Skeletal muscle satellite cell (primary cell): ENCODE measurements around the gene CD96.
"Not testable (repeated sequence)": the region's sequence is repeated elsewhere in the genome, so short reads cannot be mapped to it uniquely, and the experiment has no call there.

Experiments used
- H3K27me3 ChIP-seq: 2 replicates; pipeline ENCODE4 v1.7.0; 2013; ENCODE audit warnings: low read length; ENCODE audit not compliant: control insufficient read depth, insufficient read depth
- H3K36me3 ChIP-seq: 2 replicates; pipeline ENCODE4 v1.7.0; 2013; ENCODE audit warnings: mild to moderate bottlenecking, control low read depth, low read length; ENCODE audit not compliant: insufficient read depth
- H3K4me1 ChIP-seq: 2 replicates; pipeline ENCODE4 v1.7.0; 2013; ENCODE audit warnings: low read length; ENCODE audit not compliant: control insufficient read depth, insufficient read depth
- H3K4me2 ChIP-seq: 2 replicates; pipeline ENCODE4 v1.7.0; 2013; ENCODE audit warnings: mild to moderate bottlenecking, low read length
- H3K4me3 ChIP-seq: 2 replicates; pipeline ENCODE4 v1.7.0; 2013; ENCODE audit warnings: low read length
- H3K9ac ChIP-seq: 2 replicates; pipeline ENCODE4 v1.7.0; 2013; ENCODE audit warnings: mild to moderate bottlenecking, low read depth, low read length, moderate library complexity
- H3K9me3 ChIP-seq: replicated peaks from 2 replicates; pipeline ENCODE4 v1.7.0; 2013; ENCODE audit warnings: mild to moderate bottlenecking, control low read depth, low read length

Gene CD96

DNA sequence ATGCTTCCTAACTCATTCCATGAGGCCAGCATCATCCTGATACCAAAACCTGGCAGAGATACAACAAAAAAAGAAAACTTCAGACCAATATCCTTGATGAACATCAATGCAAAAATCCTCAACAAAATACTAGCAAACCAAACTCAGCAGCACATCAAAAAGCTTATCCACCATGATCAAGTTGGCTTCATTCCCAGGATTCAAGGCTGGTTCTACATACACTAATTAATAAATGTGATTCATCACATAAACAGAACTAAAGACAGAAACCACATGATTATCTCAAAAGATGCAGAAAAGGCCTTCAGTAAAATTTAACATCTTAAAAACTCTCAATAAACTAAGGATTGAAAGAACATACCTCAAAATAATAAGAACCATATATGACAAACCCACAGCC, 88.6 kb downstream of the CD96 start:
- H3K27me3 ChIP-seq, H3K4me3 ChIP-seq, H3K9ac ChIP-seq, H3K9me3 ChIP-seq, H3K4me2 ChIP-seq, H3K36me3 ChIP-seq, H3K4me1 ChIP-seq: not testable (repeated sequence)

DNA sequence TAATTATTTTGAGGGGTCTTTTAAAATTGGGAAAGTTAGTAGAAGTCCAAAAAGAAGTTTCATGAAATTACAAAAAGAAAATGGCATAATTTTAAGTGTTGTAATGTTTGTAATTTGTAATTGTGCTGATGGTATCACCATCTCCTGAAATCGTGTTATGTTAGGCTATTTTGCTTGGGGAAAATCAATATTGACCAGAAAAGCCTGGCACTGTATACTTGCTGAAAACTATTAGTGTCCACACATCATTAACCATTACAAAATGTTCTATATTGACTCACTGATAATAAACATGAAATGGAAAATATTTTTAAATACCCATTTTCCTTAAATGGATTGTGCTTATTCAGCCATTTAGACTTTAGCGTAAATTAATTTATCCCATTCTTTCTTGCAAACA, 93.4 kb downstream of the CD96 start:
- Histone ChIP-seq H3K4me3 (no peak overlapping the region), H3K9me3 (no peaks in the 10 kb centered on the region), H3K4me1 (no peaks in the 10 kb centered on the region), H3K4me2 (no peak overlapping the region), H3K36me3 (no peaks in the 10 kb centered on the region), H3K27me3 (no peaks in the 10 kb centered on the region), H3K9ac (no peak overlapping the region)

DNA sequence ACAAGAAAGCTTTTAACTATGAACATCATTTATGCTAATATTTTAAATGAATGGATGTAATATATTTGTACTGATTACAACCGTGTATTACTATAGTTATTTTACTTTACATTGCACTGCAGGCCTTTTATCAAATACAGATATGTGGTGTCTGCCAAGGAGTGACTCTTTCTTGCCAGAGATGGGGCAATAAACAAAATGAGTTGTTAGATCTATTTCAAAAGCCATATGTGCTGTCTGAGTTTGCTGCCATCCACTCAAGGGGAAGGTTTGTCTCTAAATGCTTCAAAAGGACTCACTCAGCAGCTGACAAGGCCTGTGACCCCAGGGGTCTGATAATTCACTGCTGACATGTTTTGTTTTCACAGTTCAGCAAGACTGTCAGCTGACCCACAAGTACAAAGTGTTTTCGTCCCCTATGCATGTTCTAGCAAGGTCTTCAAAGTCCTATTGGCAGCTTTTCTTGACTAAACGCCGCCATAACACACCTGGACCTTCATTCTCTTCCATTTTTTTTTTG, 94.4 kb downstream of the CD96 start:
- Histone ChIP-seq H3K4me2 (no peak overlapping the region), H3K9ac (no peak overlapping the region), H3K4me3 (no peak overlapping the region), H3K9me3 (no peaks in the 10 kb centered on the region), H3K36me3 (no peaks in the 10 kb centered on the region), H3K27me3 (no peaks in the 10 kb centered on the region), H3K4me1 (no peaks in the 10 kb centered on the region)

DNA sequence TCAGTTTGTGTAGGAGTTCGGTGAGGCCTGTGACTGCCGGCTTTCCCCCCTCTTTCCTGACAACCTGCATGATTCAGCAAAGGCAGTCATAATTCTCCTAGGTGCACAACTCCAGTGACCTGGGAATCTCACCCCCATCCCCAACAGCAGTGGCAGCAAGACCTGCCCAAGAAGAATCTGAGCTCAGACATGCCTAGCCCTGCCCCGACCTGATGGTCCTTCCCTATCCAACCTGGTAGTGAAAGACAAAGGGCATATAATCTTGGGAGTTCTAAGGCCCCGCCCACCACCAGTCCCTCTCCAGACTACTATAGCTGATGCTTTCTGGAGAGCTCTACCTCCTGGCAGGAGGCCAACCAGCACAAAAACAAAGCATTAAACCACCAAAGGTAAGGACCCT, 97.3 kb downstream of the CD96 start:
- Histone ChIP-seq H3K36me3 (no peaks in the 10 kb centered on the region), H3K4me3 (no peak overlapping the region), H3K9me3 (peaks cover 4% of the 10 kb centered on the region), H3K27me3 (no peaks in the 10 kb centered on the region), H3K4me1 (no peaks in the 10 kb centered on the region), H3K4me2 (no peak overlapping the region), H3K9ac (no peak overlapping the region)

DNA sequence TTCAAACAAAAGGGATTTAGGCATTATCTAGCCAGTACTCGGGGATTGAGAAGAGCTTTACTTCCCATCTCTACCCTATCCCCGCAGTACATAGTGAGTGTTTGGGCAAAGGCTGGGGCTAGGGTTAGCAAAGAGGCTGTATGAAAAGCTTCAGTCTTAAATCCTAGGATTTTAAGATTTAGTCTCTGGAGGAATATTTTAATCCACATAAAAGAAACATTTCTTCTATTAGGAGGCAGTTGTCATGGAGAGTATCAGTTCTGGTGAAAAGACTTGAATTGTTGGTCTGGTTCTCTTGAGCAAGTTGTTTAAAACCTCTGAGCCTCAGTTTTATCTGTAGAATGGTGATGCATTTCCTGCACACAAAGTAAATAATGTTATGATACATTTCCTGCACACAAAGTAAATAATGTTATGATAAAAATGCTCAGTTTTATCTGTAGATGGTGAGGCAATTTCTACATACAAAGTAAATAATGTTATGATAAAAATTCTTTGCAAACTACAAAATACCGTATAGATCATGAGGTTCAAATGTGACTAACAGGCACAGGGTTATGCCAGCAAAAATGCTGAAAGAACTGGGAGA, 107.1 kb downstream of the CD96 start:
- no peak overlapping the region for H3K4me2 ChIP-seq
- peaks cover 7% of the 10 kb centered on the region for H3K4me1 ChIP-seq
- H3K36me3 ChIP-seq = no peaks in the 10 kb centered on the region
- H3K9me3 ChIP-seq = no peaks in the 10 kb centered on the region
- H3K4me3 ChIP-seq = no peak overlapping the region
- no peak overlapping the region for H3K9ac ChIP-seq
- peaks cover 3% of the 10 kb centered on the region for H3K27me3 ChIP-seq

DNA sequence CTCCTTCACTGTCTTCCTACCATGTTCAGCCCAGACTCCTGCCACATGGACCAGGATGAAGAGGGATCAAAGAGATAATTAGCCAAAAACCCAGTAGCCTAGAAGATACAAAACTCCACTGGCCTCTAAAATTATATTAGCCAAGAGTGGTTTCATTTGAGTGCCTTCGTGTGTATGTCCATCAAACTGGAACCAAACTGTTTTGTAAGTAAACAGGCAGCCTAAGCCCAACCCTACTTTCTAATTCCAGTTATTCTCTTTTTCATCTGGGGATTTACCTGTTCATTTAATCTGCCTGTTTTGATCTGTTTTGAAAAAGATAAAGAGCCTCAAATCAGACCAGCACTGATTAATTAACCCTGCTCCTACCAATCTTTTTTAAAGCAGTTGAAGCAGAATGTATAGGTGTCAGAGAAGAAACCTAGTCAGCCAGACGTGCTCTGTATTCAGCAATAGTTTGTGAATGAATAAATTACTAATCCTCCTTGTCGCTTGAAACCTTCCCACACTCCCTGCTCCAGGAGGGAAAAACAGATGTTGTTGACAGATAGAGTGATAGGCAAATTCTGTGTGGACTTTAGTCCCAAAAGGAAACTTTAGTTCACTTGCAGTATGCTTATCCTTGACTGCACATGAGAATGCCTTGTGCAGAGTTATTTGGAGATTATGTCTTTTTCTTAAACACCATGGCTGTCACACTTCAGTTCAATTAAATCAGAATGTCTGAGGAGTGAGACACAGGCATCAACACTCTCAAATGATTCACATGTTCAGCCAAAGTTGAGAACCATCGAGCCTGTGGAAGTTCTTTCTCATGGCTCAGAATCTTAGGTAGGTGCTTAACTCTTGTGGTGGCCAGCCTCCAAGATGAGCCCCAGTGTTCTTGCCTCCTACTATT, 108.6 kb downstream of the CD96 start:
- H3K9me3 ChIP-seq = no peaks in the 10 kb centered on the region
- H3K9ac ChIP-seq = no peak overlapping the region
- H3K27me3 ChIP-seq = peaks cover 3% of the 10 kb centered on the region
- H3K4me3 ChIP-seq = no peak overlapping the region
- H3K4me1 ChIP-seq = peaks cover 7% of the 10 kb centered on the region
- H3K36me3 ChIP-seq = no peaks in the 10 kb centered on the region
- no peak overlapping the region for H3K4me2 ChIP-seq

DNA sequence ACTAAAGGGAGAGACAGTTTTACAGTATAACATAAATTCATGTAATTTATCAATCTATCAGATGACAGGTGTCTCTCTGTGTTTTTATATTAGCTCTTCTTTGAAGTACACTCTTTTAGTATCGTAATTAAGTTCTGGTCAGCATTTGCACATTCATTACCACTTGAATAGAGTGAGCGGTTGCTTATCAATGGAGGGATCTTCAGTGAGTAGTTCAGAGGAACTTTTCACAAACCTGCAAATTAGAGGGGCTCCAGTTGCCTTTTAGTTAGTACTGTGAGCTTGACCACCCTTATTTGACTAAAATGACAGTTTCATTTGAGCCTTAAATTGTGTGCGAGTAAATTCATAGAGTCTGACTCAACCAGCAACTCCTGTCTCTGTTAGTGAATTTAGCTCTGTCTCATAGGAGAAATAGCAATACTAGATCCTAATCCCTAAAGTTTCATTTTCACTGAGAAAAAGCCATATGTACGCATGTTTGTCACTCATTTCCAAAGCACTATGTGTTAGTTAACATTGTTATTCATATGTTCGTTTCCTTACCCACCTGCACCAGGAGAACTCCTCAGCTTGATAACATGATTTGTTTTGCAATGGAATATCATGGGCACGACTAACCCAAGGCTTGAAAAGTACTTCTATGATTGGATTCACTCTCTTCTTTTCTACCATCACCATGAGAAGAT, 110.6 kb downstream of the CD96 start:
- Histone ChIP-seq H3K27me3 (peaks cover 5% of the 10 kb centered on the region), H3K4me2 (no peak overlapping the region), H3K4me1 (peaks cover 7% of the 10 kb centered on the region), H3K9ac (no peak overlapping the region), H3K4me3 (no peak overlapping the region), H3K36me3 (no peaks in the 10 kb centered on the region), H3K9me3 (no peaks in the 10 kb centered on the region)

DNA sequence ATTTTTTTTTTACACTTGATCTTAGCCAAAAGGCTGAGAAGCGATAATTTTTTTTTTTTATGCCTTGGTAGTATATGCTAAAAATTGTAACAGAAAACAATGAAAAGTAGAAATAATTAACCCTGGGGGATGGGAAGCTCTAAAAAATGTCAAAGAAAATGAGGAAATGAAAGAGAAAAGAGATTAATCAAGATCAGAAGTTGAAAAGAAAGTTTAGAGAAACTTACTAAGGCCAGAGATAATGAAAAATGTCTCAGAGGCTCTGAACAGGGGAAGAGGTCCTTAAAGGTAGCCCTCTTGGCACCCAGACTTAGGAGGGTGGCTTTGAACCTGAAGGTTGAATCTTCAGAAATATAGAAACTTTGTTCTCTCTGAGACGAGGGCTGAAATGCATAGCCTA, 111.8 kb downstream of the CD96 start:
- Histone ChIP-seq H3K4me1 (peaks cover 7% of the 10 kb centered on the region), H3K27me3 (peaks cover 9% of the 10 kb centered on the region), H3K9ac (no peak overlapping the region), H3K9me3 (no peaks in the 10 kb centered on the region), H3K36me3 (no peaks in the 10 kb centered on the region), H3K4me3 (no peak overlapping the region), H3K4me2 (no peak overlapping the region)

DNA sequence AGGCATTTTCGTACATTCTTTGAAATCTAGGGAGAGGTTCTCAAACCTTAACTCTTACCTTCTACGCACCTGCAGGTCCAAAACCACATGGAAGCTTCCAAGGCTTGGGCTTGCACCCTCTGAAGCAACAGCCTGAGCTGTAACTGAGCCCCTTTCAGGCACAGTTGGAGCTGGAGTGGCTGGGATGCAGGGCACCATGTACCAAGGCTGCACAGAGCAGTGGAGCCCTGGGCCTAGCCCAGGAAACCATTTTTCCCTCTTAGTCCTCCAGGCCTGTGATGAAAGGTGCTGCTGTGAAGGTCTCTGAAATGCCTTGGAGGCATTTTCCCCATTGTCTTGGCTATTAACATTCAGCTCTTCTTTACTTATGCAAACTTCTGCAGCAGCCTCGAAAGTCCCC, 120.0 kb downstream of the CD96 start:
- H3K4me3 ChIP-seq = no peak overlapping the region
- peaks cover 6% of the 10 kb centered on the region for H3K9me3 ChIP-seq
- no peak overlapping the region for H3K9ac ChIP-seq
- H3K4me1 ChIP-seq = peaks cover 14% of the 10 kb centered on the region
- H3K4me2 ChIP-seq = no peak overlapping the region
- H3K27me3 ChIP-seq = peaks cover 6% of the 10 kb centered on the region
- H3K36me3 ChIP-seq = no peaks in the 10 kb centered on the region

DNA sequence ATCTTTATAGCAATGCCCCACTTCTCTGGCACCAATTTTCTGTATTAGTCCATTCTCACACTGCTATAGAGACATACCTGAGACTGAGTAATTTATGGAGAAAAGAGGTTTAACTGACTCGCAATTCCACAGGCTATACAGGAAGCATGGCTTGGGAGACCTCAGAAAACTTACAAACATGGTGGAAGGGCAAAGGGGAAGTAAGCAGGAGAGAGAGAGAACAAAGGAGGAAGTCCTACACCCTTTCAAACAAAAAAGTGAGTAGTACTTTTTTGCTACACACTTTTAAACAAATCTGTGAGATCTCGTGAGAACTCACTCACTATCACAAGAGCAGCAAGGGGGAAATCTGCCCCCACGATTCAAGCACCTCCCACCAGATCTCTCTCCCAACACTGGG, 120.9 kb downstream of the CD96 start:
- no peaks in the 10 kb centered on the region for H3K36me3 ChIP-seq
- peaks cover 1% of the 10 kb centered on the region for H3K27me3 ChIP-seq
- H3K4me1 ChIP-seq = peaks cover 20% of the 10 kb centered on the region
- H3K4me2 ChIP-seq = no peak overlapping the region
- no peak overlapping the region for H3K4me3 ChIP-seq
- no peak overlapping the region for H3K9ac ChIP-seq
- peaks cover 6% of the 10 kb centered on the region for H3K9me3 ChIP-seq

DNA sequence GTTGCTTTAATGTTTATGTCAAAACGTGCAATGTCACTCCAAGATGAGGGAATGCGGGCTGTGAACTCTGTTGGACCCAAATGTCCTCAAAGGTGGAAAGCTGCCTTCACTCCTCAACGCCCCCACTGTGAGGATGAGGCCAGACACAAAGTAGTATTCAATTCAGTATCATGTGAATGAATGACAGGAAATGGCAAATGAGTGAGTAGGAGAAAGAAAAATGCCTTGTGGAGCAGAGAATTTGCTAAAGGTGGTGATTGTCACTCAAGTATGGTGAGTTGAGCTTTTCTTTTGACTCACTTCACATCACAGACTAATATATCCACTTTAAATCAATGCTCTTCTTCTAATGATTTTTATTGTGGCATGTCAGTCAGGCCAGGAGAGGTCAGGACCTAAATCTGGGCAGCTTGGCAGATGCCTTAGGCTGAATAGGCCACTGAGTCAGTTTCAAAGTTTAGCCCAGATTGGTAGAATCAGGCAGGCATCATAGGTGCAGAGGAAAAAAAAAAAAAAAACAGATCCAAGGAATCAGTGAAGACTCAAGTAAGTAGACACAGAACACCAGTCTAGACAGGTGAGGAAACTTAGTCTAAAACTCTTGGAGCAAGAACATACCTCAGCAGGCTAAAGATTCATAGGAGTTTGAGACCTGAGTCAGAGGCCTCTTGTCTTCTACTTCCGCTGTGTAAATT, 124.2 kb downstream of the CD96 start:
- H3K4me2 ChIP-seq = no peak overlapping the region
- no peaks in the 10 kb centered on the region for H3K36me3 ChIP-seq
- no peak overlapping the region for H3K9ac ChIP-seq
- no peak overlapping the region for H3K4me3 ChIP-seq
- H3K27me3 ChIP-seq = no peaks in the 10 kb centered on the region
- H3K4me1 ChIP-seq = peaks cover 39% of the 10 kb centered on the region
- H3K9me3 ChIP-seq = peaks cover 6% of the 10 kb centered on the region
